Measurements from ENCODE around the gene TFB1M.
A peak's percentile ranks its signal among the peaks of the same experiment; 100 is the strongest.

TFB1M gene

DNA sequence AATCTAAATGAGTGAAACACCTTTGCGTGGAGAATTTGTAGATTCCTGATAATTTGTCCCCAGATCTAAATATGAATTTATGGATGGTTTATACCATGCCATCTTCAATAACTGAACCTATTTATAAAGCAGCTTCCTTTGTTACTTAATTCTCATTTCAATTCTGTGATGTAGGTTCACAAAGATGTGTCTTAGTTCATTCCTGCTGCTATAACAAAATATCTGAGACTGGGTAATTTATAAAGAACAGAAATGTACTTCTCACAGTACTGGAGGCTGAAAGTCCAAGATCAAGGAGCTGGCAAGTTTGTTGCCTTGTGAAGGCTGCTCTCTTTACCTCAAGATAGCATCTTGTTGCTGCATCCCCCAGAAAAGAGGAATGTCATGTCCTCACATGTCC, 2.1 kb upstream of the TFB1M start:
- no peaks in the 10 kb centered on the region for H3K36me3 ChIP-seq (replicated peaks; ENCODE audit: insufficient read depth, low read length)
- H3K9me3 ChIP-seq (replicated peaks; ENCODE audit: insufficient read depth, low read length): no peaks in the 10 kb centered on the region
- H3K4me2 ChIP-seq (ENCODE audit: low read depth, low read length): no peak overlapping the region
- no peaks in the 10 kb centered on the region for H3K27me3 ChIP-seq (replicated peaks; ENCODE audit: insufficient read depth, low read length)
- no peak overlapping the region for H3K9ac ChIP-seq (ENCODE audit: low read length)
- H3K9me2 ChIP-seq (replicated peaks; ENCODE audit: insufficient read depth, low read length): no peaks in the 10 kb centered on the region
- peaks cover 19% of the 10 kb centered on the region for H3F3A ChIP-seq (ENCODE audit: insufficient read depth, low read length)
- TF ChIP-seq EZH2 (optimal IDR thresholded peaks at IDR 0.05; ENCODE audit: low read depth, low read length) (no peak), EZH2phosphoT487 (IDR thresholded peaks at IDR 0.05; ENCODE audit: low read length) (no peak), CTCF (IDR thresholded peaks at IDR 0.05; ENCODE audit: low read length) (no peak)
- no peak overlapping the region for H2AFZ ChIP-seq (ENCODE audit: low read length)
- no peak overlapping the region for H3K4me3 ChIP-seq (ENCODE audit: low read length)
- no peaks in the 10 kb centered on the region for H3K79me2 ChIP-seq (ENCODE audit: low read length)
- no peaks in the 10 kb centered on the region for H4K20me1 ChIP-seq (ENCODE audit: insufficient read depth, low read length)
- DNase-seq: no peak
- H3K27ac ChIP-seq (ENCODE audit: low read length): no peak overlapping the region
- H3K4me1 ChIP-seq (ENCODE audit: low read length): no peaks in the 10 kb centered on the region

- H3K27ac ChIP-seq (ENCODE audit: low read length): peak overlapping the region; percentile 80; the same call in 1 of the 2 replicates
- TF ChIP-seq EZH2 (optimal IDR thresholded peaks at IDR 0.05; ENCODE audit: low read depth, low read length) (no peak), CTCF (IDR thresholded peaks at IDR 0.05; ENCODE audit: low read length) (no peak), EZH2phosphoT487 (IDR thresholded peaks at IDR 0.05; ENCODE audit: low read length) (no peak)
Observed at GRCh38 chr6:155315516-155315871, 1.2 kb upstream of the TFB1M start.

GRCh38 chr6:155314773-155315515, 660 bp upstream of the TFB1M start:
- DNase-seq: peak; percentile 68
- Histone ChIP-seq H3K4me1 (ENCODE audit: low read length) (no peaks in the 10 kb centered on the region), H3K27me3 (replicated peaks; ENCODE audit: insufficient read depth, low read length) (no peaks in the 10 kb centered on the region), H3K4me2 (ENCODE audit: low read depth, low read length) (peak overlapping the region; percentile 82), H3K79me2 (ENCODE audit: low read length) (no peaks in the 10 kb centered on the region), H3K9me2 (replicated peaks; ENCODE audit: insufficient read depth, low read length) (no peaks in the 10 kb centered on the region), H3K27ac (ENCODE audit: low read length) (peak overlapping the region; percentile 80; the same call in 1 of the 2 replicates), H3K4me3 (ENCODE audit: low read length) (peak overlapping the region; percentile 93), H2AFZ (ENCODE audit: low read length) (peak overlapping the region; percentile 75), H3K36me3 (replicated peaks; ENCODE audit: insufficient read depth, low read length) (no peaks in the 10 kb centered on the region), H4K20me1 (ENCODE audit: insufficient read depth, low read length) (no peaks in the 10 kb centered on the region), H3K9me3 (replicated peaks; ENCODE audit: insufficient read depth, low read length) (no peaks in the 10 kb centered on the region), H3K9ac (ENCODE audit: low read length) (peak overlapping the region; percentile 56), H3F3A (ENCODE audit: insufficient read depth, low read length) (peaks cover 17% of the 10 kb centered on the region)
- TF ChIP-seq EZH2phosphoT487 (IDR thresholded peaks at IDR 0.05; ENCODE audit: low read length): no peak
- no peak for TF ChIP-seq CTCF (IDR thresholded peaks at IDR 0.05; ENCODE audit: low read length)
- TF ChIP-seq EZH2 (optimal IDR thresholded peaks at IDR 0.05; ENCODE audit: low read depth, low read length): no peak

More at GRCh38 chr6:155315516-155315871, 1.2 kb upstream of the TFB1M start:
- no peak for DNase-seq
- no peaks in the 10 kb centered on the region for H3K9me3 ChIP-seq (replicated peaks; ENCODE audit: insufficient read depth, low read length)
- no peaks in the 10 kb centered on the region for H3K9me2 ChIP-seq (replicated peaks; ENCODE audit: insufficient read depth, low read length)
- peak overlapping the region; percentile 75; the same call in 1 of the 2 replicates for H2AFZ ChIP-seq (ENCODE audit: low read length)
- no peaks in the 10 kb centered on the region for H3K36me3 ChIP-seq (replicated peaks; ENCODE audit: insufficient read depth, low read length)
- H3K4me2 ChIP-seq (ENCODE audit: low read depth, low read length): peak overlapping the region; percentile 82
- no peaks in the 10 kb centered on the region for H3K27me3 ChIP-seq (replicated peaks; ENCODE audit: insufficient read depth, low read length)
- H3K4me3 ChIP-seq (ENCODE audit: low read length): peak overlapping the region; percentile 93
- no peaks in the 10 kb centered on the region for H3K4me1 ChIP-seq (ENCODE audit: low read length)
- H3K79me2 ChIP-seq (ENCODE audit: low read length): no peaks in the 10 kb centered on the region
- no peaks in the 10 kb centered on the region for H4K20me1 ChIP-seq (ENCODE audit: insufficient read depth, low read length)
- peaks cover 19% of the 10 kb centered on the region for H3F3A ChIP-seq (ENCODE audit: insufficient read depth, low read length)
- peak overlapping the region; percentile 56; the same call in 1 of the 2 replicates for H3K9ac ChIP-seq (ENCODE audit: low read length)

Data from MM.1S (cell line).